ENCODE measurements around the gene TFCP2L1.

GRCh38 chr2:121286506-121286905 lies 1.5 kb upstream of the TFCP2L1 start:
- TF ChIP-seq, protein P1, sequence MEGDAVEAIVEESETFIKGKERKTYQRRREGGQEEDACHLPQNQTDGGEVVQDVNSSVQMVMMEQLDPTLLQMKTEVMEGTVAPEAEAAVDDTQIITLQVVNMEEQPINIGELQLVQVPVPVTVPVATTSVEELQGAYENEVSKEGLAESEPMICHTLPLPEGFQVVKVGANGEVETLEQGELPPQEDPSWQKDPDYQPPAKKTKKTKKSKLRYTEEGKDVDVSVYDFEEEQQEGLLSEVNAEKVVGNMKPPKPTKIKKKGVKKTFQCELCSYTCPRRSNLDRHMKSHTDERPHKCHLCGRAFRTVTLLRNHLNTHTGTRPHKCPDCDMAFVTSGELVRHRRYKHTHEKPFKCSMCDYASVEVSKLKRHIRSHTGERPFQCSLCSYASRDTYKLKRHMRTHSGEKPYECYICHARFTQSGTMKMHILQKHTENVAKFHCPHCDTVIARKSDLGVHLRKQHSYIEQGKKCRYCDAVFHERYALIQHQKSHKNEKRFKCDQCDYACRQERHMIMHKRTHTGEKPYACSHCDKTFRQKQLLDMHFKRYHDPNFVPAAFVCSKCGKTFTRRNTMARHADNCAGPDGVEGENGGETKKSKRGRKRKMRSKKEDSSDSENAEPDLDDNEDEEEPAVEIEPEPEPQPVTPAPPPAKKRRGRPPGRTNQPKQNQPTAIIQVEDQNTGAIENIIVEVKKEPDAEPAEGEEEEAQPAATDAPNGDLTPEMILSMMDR (IDR thresholded peaks at IDR 0.05), result no peak
- TF ChIP-seq POLR2A (IDR thresholded peaks at IDR 0.05), result no peak
